Activated CD8-positive, alpha-beta T cell treated with anti-CD3 and anti-CD28 coated beads, Interleukin-2, amount 10 ng/mL, durations not matched to agents 7 days and 5 days (primary cell): Measurements from ENCODE around the gene ENPP7. TPM values are rescaled to one million over a fixed set of nuclear protein-coding genes. Genes with fewer than 3 reads are reported as not detected.
"Not testable (repeated sequence)": the region's sequence is repeated elsewhere in the genome, so short reads cannot be mapped to it uniquely, and the experiment has no call there.

Experiments
- ATAC-seq: fragments of 150-1000 bp; cut with Tn5 transposase; one replicate; pipeline ENCODE4 v1.10.0; 2021; ENCODE audit warnings: moderate library complexity
- CTCF ChIA-PET: fragments of 350-600 bp; sonication (Branson Sonifier 250); formaldehyde crosslinking; loops from one replicate; lab custom pipeline; 2021; ENCODE audit warnings: antibody characterized with exemption; lab: Charles Lee
- POLR2A ChIA-PET: fragments of 350-600 bp; sonication (Branson Sonifier 250); formaldehyde crosslinking; loops from one replicate; lab custom pipeline; 2021; ENCODE audit warnings: antibody characterized with exemption; lab: Charles Lee
- DNase-seq: peaks from one replicate; pipeline ENCODE4 v3.0.0-alpha.2; 2020
- H3K27ac Mint-ChIP-seq: one replicate; pipeline ENCODE4 v1.8.0; 2021; ENCODE audit warnings: mild to moderate bottlenecking, mixed read lengths
- H3K27me3 Mint-ChIP-seq: one replicate; pipeline ENCODE4 v1.8.0; 2021; ENCODE audit warnings: low read depth, mixed read lengths
- H3K36me3 Mint-ChIP-seq: one replicate; pipeline ENCODE4 v1.8.0; 2021; ENCODE audit warnings: low read depth, mixed read lengths
- H3K4me1 Mint-ChIP-seq: one replicate; pipeline ENCODE4 v1.8.0; 2021; ENCODE audit warnings: low read depth, mixed read lengths
- H3K4me3 Mint-ChIP-seq: one replicate; pipeline ENCODE4 v1.8.0; 2021; ENCODE audit warnings: mild to moderate bottlenecking, mixed read lengths
- H3K9me3 Mint-ChIP-seq: one replicate; pipeline ENCODE4 v1.8.0; 2022; ENCODE audit warnings: mixed read lengths; ENCODE audit not compliant: insufficient read depth
- total RNA-seq, 2 experiments: library from RNA; stranded (reverse); gene quantifications; one replicate each; pipeline ENCODE4 v1.2.3, GENCODE V29; 2021

ENPP7 gene
- total RNA-seq, 2 experiments from 2014 or later: 0.13 TPM; not detected in 1

GRCh38 chr17:79758271-79758670 is 27.5 kb downstream of the ENPP7 start:
- ChIA-PET POLR2A (no interaction called here), CTCF (no interaction called here)
- DNase-seq (no peak), ATAC-seq (no peak)
- H3K4me3 Mint-ChIP-seq: no peak overlapping the region
- no peaks in the 10 kb centered on the region for H3K4me1 Mint-ChIP-seq
- no peak overlapping the region for H3K27ac Mint-ChIP-seq
- H3K36me3 Mint-ChIP-seq: no peaks in the 10 kb centered on the region
- H3K9me3 Mint-ChIP-seq: no peaks in the 10 kb centered on the region
- H3K27me3 Mint-ChIP-seq: peaks cover 2% of the 10 kb centered on the region

GRCh38 chr17:79760197-79760906 is 29.6 kb downstream of the ENPP7 start:
- Mint-ChIP-seq H3K36me3 (no peaks in the 10 kb centered on the region), H3K9me3 (no peaks in the 10 kb centered on the region), H3K4me1 (no peaks in the 10 kb centered on the region), H3K4me3 (no peak overlapping the region), H3K27ac (no peak overlapping the region), H3K27me3 (no peaks in the 10 kb centered on the region)
- DNase-seq (no peak), ATAC-seq (no peak)
- ChIA-PET CTCF (interaction anchor here (1.3 to 1.9 kb wide), 2 partner anchors 15 kb away, joined by 3 to 7 read pairs; no protein-coding TSS in a partner anchor), POLR2A (no interaction called here)

GRCh38 chr17:79761894-79762589 is 31.3 kb downstream of the ENPP7 start:
- no peak for ATAC-seq
- ChIA-PET CTCF (no interaction called here), POLR2A (no interaction called here)
- H3K4me3 Mint-ChIP-seq: no peak overlapping the region
- no peaks in the 10 kb centered on the region for H3K36me3 Mint-ChIP-seq
- no peak for DNase-seq
- no peaks in the 10 kb centered on the region for H3K9me3 Mint-ChIP-seq
- H3K27ac Mint-ChIP-seq: no peak overlapping the region
- H3K4me1 Mint-ChIP-seq: no peaks in the 10 kb centered on the region
- peaks cover 3% of the 10 kb centered on the region for H3K27me3 Mint-ChIP-seq

- DNase-seq (no peak), ATAC-seq (no peak)
- no peak overlapping the region for H3K4me3 Mint-ChIP-seq
- POLR2A ChIA-PET: no interaction called here
- no peaks in the 10 kb centered on the region for H3K4me1 Mint-ChIP-seq
- H3K27ac Mint-ChIP-seq: no peak overlapping the region
- H3K27me3 Mint-ChIP-seq: peaks cover 4% of the 10 kb centered on the region
- CTCF ChIA-PET: interaction anchor here (1.4 to 1.5 kb wide), 2 partner anchors 24 to 205 kb away, joined by 3 read pairs; no protein-coding TSS in a partner anchor
- no peaks in the 10 kb centered on the region for H3K9me3 Mint-ChIP-seq
- H3K36me3 Mint-ChIP-seq: no peaks in the 10 kb centered on the region
Measured at GRCh38 chr17:79765708-79766107, 35.0 kb downstream of the ENPP7 start.

GRCh38 chr17:79769570-79770506 is 39.1 kb downstream of the ENPP7 start:
- H3K27ac Mint-ChIP-seq: no peak overlapping the region
- H3K9me3 Mint-ChIP-seq: no peaks in the 10 kb centered on the region
- DNase-seq (no peak), ATAC-seq (no peak)
- ChIA-PET CTCF (no interaction called here), POLR2A (no interaction called here)
- H3K27me3 Mint-ChIP-seq: peaks cover 18% of the 10 kb centered on the region
- no peaks in the 10 kb centered on the region for H3K4me1 Mint-ChIP-seq
- H3K4me3 Mint-ChIP-seq: no peak overlapping the region
- no peaks in the 10 kb centered on the region for H3K36me3 Mint-ChIP-seq

GRCh38 chr17:79771276-79771675 is 40.5 kb downstream of the ENPP7 start:
- ChIA-PET CTCF (no interaction called here), POLR2A (no interaction called here)
- Mint-ChIP-seq H3K4me3 (no peak overlapping the region), H3K36me3 (no peaks in the 10 kb centered on the region), H3K4me1 (no peaks in the 10 kb centered on the region), H3K27me3 (peaks cover 29% of the 10 kb centered on the region), H3K27ac (no peak overlapping the region), H3K9me3 (no peaks in the 10 kb centered on the region)
- DNase-seq: no peak
- ATAC-seq: no peak

GRCh38 chr17:79772726-79773125 is 42.0 kb downstream of the ENPP7 start:
- H3K27ac Mint-ChIP-seq, H3K9me3 Mint-ChIP-seq, H3K4me3 Mint-ChIP-seq, ATAC-seq, POLR2A ChIA-PET, H3K36me3 Mint-ChIP-seq, DNase-seq, CTCF ChIA-PET: not testable (repeated sequence)
- peaks cover 11% of the 10 kb centered on the region for H3K4me1 Mint-ChIP-seq
- peaks cover 34% of the 10 kb centered on the region for H3K27me3 Mint-ChIP-seq

- ATAC-seq (no peak), DNase-seq (no peak)
- Mint-ChIP-seq H3K27ac (no peak overlapping the region), H3K27me3 (peaks cover 40% of the 10 kb centered on the region), H3K9me3 (no peaks in the 10 kb centered on the region), H3K36me3 (peaks cover 9% of the 10 kb centered on the region), H3K4me1 (peaks cover 21% of the 10 kb centered on the region), H3K4me3 (no peak overlapping the region)
- ChIA-PET CTCF (interaction anchor here (0.8 to 3.6 kb wide), 5 partner anchors 15 to 66 kb away, joined by 3 to 17 read pairs (median 8); partner anchors contain the start of gene CBX4), POLR2A (no interaction called here)
Measured at GRCh38 chr17:79774561-79774975, 43.8 kb downstream of the ENPP7 start.

- ChIA-PET POLR2A (no interaction called here), CTCF (interaction anchor here (1.0 to 3.6 kb wide), 6 partner anchors 14 to 194 kb away, joined by 3 to 17 read pairs (median 6); partner anchors contain the start of genes CBX4 and CBX8)
- Mint-ChIP-seq H3K4me1 (peaks cover 32% of the 10 kb centered on the region), H3K27me3 (peaks cover 40% of the 10 kb centered on the region), H3K4me3 (no peak overlapping the region), H3K27ac (no peak overlapping the region), H3K36me3 (peaks cover 15% of the 10 kb centered on the region), H3K9me3 (no peaks in the 10 kb centered on the region)
- DNase-seq (no peak), ATAC-seq (no peak)
Measured at GRCh38 chr17:79775632-79776031, 44.9 kb downstream of the ENPP7 start.

- H3K27ac Mint-ChIP-seq: no peak overlapping the region
- POLR2A ChIA-PET: interaction anchor here (0.9 to 1.1 kb wide), 2 partner anchors 13 to 63 kb away, joined by 3 to 4 read pairs; partner anchors contain the start of gene CBX4
- ATAC-seq: no peak
Measured at GRCh38 chr17:79776376-79777119, 45.8 kb downstream of the ENPP7 start.

More at GRCh38 chr17:79776376-79777119, 45.8 kb downstream of the ENPP7 start:
- Mint-ChIP-seq H3K4me3 (peak overlapping the region; percentile 74), H3K9me3 (no peaks in the 10 kb centered on the region), H3K4me1 (peaks cover 41% of the 10 kb centered on the region), H3K27me3 (peaks cover 40% of the 10 kb centered on the region), H3K36me3 (peaks cover 15% of the 10 kb centered on the region)
- DNase-seq: no peak
- CTCF ChIA-PET: interaction anchor here (0.9 to 3.6 kb wide), 7 partner anchors 13 to 232 kb away, joined by 3 to 17 read pairs (median 5); partner anchors contain the start of gene CBX4
